SH-SY5Y (cell line): ENCODE data around the gene HOXD1.

Experiments used
- GATA2 ChIP-seq: IDR thresholded peaks from 2 replicates; pipeline ENCODE4 v1.6.1; 2011; ENCODE audit warnings: mild to moderate bottlenecking, low read depth, low read length
- GATA3 ChIP-seq: IDR thresholded peaks from 2 replicates; pipeline ENCODE4 v1.6.1; 2011; ENCODE audit warnings: low read depth, mild to moderate bottlenecking, low read length, moderate library complexity

DNA sequence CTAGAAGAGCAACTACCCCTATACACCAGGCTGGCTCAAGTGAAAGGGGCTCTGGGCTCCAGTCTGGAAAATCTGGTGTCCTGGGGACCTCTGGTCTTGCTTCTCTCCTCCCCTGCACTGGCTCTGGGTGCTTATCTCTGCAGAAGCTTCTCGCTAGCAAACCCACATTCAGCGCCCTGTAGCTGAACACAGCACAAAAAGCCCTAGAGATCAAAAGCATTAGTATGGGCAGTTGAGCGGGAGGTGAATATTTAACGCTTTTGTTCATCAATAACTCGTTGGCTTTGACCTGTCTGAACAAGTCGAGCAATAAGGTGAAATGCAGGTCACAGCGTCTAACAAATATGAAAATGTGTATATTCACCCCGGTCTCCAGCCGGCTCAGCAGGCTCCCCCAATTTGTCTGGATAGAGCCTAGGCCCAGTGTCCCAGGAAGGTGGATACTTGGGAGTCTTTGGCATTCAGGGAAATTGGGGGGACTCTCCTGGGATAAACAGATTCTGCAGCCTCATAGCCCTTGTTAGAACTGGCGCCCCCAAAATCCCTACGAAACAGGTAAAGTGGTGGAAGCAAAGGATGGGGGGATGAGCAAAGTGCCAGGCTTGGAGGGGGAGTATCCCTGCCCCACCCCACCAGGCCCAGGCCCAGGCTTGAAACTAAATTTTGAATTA lies 39.6 kb upstream of the HOXD1 start:
- no peak for TF ChIP-seq GATA2
- no peak for TF ChIP-seq GATA3
